Motor neuron (in vitro differentiated cells): Measurements from ENCODE around the gene CROCC2. TPM values are rescaled to one million over a fixed set of nuclear protein-coding genes. Genes with fewer than 3 reads are reported as not detected.

Experiments used
- ATAC-seq, 8 experiments: fragments of 200-7000 bp; cut with Tn5 transposase; replicated peaks in 6 of 8; 2 replicates each; pipeline ENCODE4 v1.8.0; 2021; ENCODE audit warnings: mild to moderate bottlenecking in 8 of 8, moderate library complexity in 8 of 8
- H3K27ac ChIP-seq, 2 donors: fragments of 250-450 bp; sonication (Bioruptor Pico); 2 replicates each; pipeline ENCODE4 v1.9.0; 2021; ENCODE audit warnings: antibody characterized with exemption in 2 of 2, mild to moderate bottlenecking in 2 of 2, moderate library complexity in 1 of 2
- H3K4me1 ChIP-seq, 2 donors: fragments of 250-450 bp; sonication (Bioruptor Pico); replicated peaks in 1 of 2; 2 replicates each; pipeline ENCODE4 v1.6.1; 2021; ENCODE audit warnings: antibody characterized with exemption in 2 of 2, mild to moderate bottlenecking in 2 of 2, moderate library complexity in 1 of 2
- H3K4me3 ChIP-seq, 5 donors: fragments of 250-450 bp; sonication (Bioruptor Pico); 2 replicates each; pipeline ENCODE4 v1.9.0; 2021; ENCODE audit warnings: antibody characterized with exemption in 5 of 5, mild to moderate bottlenecking in 5 of 5, moderate library complexity in 4 of 5
- WGBS, 10 experiments: fragments of 450-650 bp; shearing (Covaris generic); methylation state at CpG; one replicate each; pipeline ENCODE4 v1.0.0; 2022; 5-methylcytosine and 5-hydroxymethylcytosine counted together
- in situ Hi-C, 9 experiments: fragments of 400-800 bp; cut with MboI; loops; one replicate each; pipeline ENCODE4 v1.15.0; 2021; ENCODE audit warnings: low sequenced_read_pairs in 9 of 9, low pct_unique_long_range_greater_than_20kb in 2 of 9; ENCODE audit not compliant: unreplicated experiment in 9 of 9
- total RNA-seq, 8 experiments: library from RNA; unstranded; fragments of 300-600 nt; gene quantifications; 2 replicates each; pipeline versions ENCODE4 v1.2.3 to v1.2.4, GENCODE V29; 2022

Gene CROCC2
- total RNA-seq, 8 experiments from 2014 or later = 0.29 to 3.4 (median 0.64) TPM; not detected in 2

DNA sequence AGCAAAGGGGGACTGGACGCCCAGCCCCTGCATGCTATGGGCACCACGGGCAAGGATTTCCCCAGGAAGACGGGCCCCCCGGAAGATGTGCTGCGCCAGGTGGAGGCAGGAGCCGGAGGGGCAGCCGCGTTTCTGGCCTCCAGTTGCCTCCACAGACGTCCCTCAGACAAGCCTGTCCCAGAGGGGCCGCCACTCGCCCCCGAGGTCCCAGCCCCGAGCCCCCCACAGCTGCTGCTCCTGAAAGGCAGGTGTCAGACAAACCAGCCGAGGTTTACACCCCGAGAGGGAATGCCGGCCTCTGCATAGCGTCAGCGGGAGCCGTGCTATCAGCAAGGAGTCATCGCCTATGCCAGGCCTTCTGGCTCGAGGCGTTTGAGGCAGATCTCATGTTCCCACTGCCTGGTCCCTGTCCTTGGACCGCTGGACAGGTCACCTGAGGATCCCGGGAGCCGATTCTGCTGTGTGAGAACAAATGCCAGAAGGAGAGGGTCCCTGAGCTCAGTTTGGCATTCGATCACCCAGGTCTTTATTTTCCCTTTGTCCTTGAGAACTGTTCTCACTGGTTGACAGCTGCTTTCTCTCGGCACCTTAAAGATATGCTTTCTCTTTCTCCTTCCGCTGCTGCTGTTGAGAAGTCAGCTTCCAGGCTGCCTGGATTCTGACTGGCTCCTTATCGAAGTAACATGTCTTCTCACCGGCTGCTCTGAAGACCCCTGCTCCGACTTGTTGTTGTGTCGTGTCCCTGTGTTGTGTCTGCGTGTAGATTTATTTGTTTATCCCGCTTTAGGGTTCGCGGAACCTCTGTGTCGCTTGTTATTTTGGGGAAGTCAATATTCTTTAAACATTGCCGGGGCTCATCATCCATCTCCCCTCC, 20.6 kb downstream of the CROCC2 start:
- Histone ChIP-seq H3K4me1 (peaks cover 6 to 11% of the 10 kb centered on the region in 2 donors), H3K27ac (no peak overlapping the region), H3K4me3 (no peak overlapping the region)
- 49 to 100% (median 57%) methylated on average over 1 to 15 of the region's 38 CpGs; no CpG with 5 or more reads in 2 of the 10 experiments for WGBS, 10 experiments
- in situ Hi-C loops = no loop called here
- ATAC-seq = peak in 1 of 8 experiments; percentile 24

DNA sequence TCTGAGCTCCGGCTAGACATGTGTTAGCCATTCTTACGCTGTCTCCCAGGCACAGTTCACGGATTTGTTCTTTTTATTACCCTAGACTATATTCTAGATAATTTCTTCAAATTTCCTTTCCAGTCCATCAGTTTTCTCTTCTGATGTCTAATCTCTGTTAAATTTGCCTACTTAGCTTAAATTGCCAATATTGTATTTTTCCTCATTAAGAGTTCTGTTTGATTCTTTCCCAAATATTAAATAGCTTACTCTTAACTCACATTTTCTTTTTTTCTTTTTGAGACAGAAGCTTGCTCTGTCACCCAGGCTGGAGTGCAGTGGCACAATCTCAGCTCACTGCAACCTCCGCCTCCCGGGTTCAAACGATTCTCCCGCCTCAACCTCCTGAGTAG, 21.2 kb downstream of the CROCC2 start:
- Histone ChIP-seq H3K4me3 (no peak overlapping the region), H3K27ac (no peak overlapping the region), H3K4me1 (peaks cover 6 to 9% of the 10 kb centered on the region in 2 donors)
- in situ Hi-C loops = no loop called here
- no peak for ATAC-seq
- 47 to 90% (median 83%) methylated on average over 1 to 7 of the region's 7 CpGs; no CpG with 5 or more reads in 2 of the 10 experiments for WGBS, 10 experiments

DNA sequence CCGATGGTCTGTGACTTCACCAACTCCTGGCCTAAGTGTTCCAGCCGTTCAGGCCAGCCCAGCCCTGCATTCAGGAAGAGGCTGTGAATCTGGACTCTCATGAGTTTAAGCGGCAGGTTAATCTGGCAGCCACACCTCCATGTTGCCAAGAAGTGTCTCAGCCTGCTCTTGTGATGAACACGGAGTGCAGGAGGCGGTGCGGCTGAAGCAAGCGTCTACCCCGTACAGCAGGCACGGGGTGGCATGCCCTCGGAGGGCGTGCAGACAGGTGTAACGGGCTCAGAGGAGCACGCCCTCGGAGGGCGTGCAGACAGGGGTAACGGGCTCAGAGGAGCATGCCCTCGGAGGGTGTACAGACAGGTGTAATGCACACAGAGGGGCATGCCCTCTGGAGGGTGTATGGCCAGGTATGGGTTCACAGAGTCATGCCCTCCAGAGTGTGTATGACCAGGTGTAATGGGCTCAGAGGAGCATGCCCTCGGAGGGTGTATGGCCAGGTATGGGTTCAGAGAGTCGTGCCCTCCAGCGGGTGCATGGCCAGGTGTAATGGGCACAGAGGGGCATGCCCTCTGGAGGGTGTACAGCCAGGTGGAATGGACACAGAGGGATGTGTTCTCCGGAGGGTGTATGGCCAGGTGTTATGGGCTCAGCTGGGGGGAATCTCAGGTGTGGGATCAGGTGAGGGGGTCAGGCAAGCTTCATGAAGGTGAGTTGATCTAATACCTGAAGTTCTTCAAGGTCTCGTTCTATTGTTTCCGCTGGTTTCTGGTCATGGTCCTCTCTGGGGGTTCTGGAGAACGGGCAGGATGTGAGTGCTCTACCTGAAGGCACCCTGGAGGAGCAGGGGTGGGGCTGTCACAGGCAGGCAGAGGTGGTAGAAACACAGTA, 22.6 kb downstream of the CROCC2 start:
- peaks cover 0 to 3% of the 10 kb centered on the region in 2 donors for H3K4me1 ChIP-seq
- no peak for ATAC-seq
- no peak overlapping the region for H3K27ac ChIP-seq
- 72 to 100% (median 87%) methylated on average over 1 to 11 of the region's 24 CpGs; no CpG with 5 or more reads in 5 of the 10 experiments for WGBS, 10 experiments
- in situ Hi-C loops = no loop called here
- H3K4me3 ChIP-seq = no peak overlapping the region

DNA sequence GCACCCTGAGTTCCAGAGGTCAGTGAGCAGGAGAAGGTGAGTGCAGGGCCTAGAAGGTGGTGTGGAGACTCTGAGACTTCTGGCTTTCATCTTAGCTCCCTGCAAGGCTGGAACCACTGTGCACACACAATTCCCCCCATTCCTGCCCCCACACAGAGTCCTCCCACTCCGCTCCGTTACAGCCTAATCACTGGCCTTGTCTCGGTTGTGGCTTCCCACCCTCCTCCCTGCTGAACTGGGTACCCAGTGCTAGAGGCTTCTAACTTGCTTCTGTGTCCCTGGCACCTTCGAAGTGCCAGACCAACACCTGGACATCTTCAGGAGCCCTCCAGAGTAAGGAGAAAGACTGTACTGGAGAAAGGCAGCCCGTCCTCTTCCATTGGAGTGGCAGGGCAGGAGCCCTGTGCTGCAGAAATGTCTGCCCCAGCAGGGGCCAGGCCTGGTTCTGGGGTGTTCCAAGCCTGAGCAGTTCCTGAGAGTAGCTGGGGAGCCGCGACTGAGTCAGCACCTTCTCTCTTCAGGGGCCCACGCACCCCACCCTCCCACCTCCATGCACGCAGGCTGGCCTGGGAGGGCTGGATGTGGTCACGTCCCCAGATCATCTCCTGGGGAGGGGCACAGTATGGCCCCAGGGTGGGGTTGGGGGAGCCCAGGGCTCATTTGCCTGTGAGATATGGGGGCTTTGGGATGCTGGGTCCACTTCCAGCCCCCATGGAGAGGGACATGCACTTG, 23.4 kb downstream of the CROCC2 start:
- Histone ChIP-seq H3K4me1 (peaks cover 0 to 3% of the 10 kb centered on the region in 2 donors), H3K27ac (no peak overlapping the region), H3K4me3 (no peak overlapping the region)
- in situ Hi-C loops = no loop called here
- ATAC-seq = no peak
- WGBS, 10 experiments = 0 to 80% (median 60%) methylated on average over 1 to 4 of the region's 10 CpGs; no CpG with 5 or more reads in 4 of the 10 experiments

DNA sequence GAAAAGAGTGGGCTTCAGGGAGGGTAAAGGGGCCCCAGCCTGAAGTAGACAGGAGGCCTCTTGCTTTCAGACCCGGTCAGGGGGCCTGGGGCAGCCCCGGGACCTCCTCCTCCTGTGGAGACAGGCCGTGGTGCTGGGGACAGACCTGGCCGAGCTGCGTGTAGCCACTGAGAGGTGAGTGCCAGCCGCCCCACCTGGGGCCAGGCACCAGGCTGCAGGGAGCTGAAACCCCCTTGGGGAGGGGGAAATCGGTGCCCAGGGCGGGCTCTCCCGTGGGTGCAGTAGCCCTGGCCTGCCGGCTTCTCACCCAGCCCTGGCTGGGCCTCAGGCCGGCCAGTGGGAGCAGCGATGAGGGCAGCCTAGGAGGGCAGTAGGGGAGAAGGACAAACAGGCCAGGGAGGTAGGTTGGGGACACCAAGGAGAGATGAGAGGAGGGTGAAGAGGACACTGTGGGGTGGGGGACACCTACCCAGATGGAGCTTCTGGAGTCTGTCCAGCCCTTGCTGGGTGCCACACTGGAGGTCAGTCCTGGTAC, 24.0 kb downstream of the CROCC2 start:
- WGBS, 10 experiments = 60 to 80% (median 70%) methylated on average over 1 to 2 of the region's 12 CpGs; no CpG with 5 or more reads in 7 of the 10 experiments
- ATAC-seq = peak in 1 of 8 experiments; percentile 10
- Histone ChIP-seq H3K4me1 (peaks cover 0 to 3% of the 10 kb centered on the region in 2 donors), H3K4me3 (no peak overlapping the region), H3K27ac (no peak overlapping the region)
- in situ Hi-C loops = no loop called here

DNA sequence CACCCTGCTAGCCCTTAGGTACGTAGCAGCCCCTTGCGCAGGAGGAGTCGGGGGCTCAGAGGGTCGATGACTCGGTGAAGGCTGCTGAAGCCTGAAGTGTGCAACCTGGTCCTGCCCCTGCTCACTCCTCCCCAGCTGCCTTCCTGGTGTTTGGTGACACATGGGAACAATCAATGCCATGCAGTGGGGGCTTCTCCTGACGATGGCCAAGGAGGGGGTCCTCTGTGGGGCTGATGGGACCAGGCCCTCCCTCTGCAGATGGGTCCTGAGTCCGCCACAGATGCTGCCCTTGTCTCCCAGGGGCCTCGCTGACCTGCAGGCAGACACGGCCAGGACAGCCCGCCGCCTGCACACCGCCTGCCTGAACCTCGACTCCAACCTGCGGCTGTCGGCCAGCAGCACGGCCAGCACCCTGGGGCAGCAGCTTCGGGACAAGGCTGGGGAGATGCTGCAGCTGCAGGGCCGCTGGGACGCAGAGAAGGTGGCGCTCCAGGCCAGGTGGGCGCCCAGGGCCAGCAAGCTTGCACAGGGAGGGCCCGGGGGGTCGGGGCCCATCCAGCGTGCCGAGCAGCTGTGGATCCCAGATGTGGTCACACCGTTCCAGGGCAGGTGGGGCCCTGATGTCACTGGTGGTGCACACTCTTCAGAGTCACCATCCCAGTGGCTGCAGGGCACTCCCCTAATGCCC, 24.6 kb downstream of the CROCC2 start:
- H3K4me3 ChIP-seq = no peak overlapping the region
- WGBS, 10 experiments = 60 to 80% methylated on average over 2 to 3 of the region's 26 CpGs; no CpG with 5 or more reads in 8 of the 10 experiments
- peak in 2 of 8 experiments; percentile 9 to 17 for ATAC-seq
- in situ Hi-C loops = no loop called here
- H3K27ac ChIP-seq = no peak overlapping the region
- peaks cover 0 to 3% of the 10 kb centered on the region in 2 donors for H3K4me1 ChIP-seq

DNA sequence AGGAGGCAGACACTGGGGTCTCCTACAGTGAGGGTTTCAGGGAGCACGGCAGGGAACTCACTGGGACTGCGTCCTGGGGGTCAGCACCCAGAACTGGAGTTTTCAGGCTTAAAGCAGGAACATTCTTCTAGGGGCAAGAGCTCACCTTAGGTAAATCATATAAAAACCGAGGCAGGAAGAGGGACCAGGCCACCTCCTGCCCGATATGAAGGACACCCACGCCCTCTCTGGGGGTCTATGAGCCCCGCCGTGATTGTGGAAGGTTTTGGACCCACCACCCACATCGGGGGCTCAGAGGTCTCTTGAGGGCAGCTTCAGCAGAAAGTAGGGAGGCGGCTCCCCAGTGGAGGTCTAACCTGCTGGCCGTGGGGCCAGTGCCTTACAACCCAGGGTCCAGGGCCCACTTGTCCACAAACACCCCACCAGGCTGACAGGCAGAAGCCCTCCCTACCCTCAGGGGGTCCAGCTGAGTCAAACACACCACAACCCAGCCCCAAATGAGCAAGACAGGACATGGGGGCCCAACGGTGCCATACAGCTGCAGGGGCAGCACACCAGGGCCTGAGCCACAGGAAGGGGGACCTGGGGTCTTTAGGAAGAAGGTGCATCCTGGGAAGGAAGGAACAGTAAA, 25.3 kb downstream of the CROCC2 start:
- WGBS, 10 experiments = 0 to 73% (median 60%) methylated on average over 1 to 5 of the region's 11 CpGs; no CpG with 5 or more reads in 4 of the 10 experiments
- in situ Hi-C loops = no loop called here
- ATAC-seq = no peak
- no peak overlapping the region for H3K4me3 ChIP-seq
- peaks cover 0 to 3% of the 10 kb centered on the region in 2 donors for H3K4me1 ChIP-seq
- no peak overlapping the region for H3K27ac ChIP-seq

DNA sequence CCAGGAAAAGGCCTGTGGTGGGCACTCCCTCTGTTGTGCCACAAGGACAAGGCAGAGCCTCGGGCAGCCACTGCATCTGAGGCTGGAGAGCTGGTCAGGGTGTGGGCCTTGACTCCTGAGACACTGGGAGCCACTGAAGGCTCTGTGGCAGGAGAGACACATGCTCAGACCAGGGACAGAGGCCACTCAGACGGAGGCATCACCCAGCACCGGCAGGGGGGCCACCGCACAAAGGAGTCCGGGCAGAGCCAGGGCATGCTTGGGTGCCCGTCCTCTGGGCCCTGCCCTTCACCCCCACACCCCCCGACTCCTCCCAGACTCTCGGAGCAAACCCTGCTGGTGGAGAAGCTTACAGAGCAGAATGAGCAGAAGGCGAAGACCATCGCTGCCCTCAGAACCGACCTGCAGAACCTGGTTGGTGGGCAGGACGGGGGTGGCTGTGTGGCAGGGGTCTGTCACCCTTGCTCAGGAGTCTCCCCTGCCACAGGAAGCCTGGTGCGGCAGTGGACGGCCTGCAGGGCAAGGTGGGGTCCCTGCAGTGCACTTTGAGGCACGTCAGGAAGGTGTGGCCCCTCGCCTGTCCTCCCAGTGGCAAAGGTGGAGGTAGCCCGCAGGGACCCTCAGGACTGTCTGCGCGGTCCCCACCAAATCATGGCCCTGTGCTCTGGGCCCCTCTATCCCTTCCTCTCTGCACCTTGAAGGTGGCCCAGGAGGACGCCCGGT, 26.0 kb downstream of the CROCC2 start:
- in situ Hi-C loops = no loop called here
- no peak for ATAC-seq
- 60 to 83% methylated on average over 1 of the region's 21 CpGs; no CpG with 5 or more reads in 8 of the 10 experiments for WGBS, 10 experiments
- peaks cover 0 to 3% of the 10 kb centered on the region in 2 donors for H3K4me1 ChIP-seq
- H3K27ac ChIP-seq = no peak overlapping the region
- H3K4me3 ChIP-seq = no peak overlapping the region

DNA sequence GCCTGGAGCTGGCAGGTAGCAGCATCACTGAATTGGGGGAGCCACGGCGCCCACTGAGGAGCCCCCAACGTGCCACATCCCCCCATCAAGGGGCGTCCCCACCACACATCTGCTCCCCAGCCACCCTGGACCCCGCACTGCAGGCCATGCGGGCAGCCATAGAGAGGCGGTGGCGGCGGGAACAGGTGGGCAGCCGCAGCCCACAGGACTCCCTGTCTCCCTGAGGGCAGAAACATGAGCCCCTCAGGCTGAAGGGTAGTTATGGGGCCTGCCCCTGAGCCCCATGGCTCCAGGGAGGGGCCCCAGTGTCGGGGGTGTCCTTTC, 26.6 kb downstream of the CROCC2 start:
- ATAC-seq = no peak
- 100% methylated on average over 1 of the region's 11 CpGs; no CpG with 5 or more reads in 9 of the 10 experiments for WGBS, 10 experiments
- Histone ChIP-seq H3K4me3 (no peak overlapping the region), H3K4me1 (peaks cover 0 to 3% of the 10 kb centered on the region in 2 donors), H3K27ac (no peak overlapping the region)
- in situ Hi-C loops = no loop called here

DNA sequence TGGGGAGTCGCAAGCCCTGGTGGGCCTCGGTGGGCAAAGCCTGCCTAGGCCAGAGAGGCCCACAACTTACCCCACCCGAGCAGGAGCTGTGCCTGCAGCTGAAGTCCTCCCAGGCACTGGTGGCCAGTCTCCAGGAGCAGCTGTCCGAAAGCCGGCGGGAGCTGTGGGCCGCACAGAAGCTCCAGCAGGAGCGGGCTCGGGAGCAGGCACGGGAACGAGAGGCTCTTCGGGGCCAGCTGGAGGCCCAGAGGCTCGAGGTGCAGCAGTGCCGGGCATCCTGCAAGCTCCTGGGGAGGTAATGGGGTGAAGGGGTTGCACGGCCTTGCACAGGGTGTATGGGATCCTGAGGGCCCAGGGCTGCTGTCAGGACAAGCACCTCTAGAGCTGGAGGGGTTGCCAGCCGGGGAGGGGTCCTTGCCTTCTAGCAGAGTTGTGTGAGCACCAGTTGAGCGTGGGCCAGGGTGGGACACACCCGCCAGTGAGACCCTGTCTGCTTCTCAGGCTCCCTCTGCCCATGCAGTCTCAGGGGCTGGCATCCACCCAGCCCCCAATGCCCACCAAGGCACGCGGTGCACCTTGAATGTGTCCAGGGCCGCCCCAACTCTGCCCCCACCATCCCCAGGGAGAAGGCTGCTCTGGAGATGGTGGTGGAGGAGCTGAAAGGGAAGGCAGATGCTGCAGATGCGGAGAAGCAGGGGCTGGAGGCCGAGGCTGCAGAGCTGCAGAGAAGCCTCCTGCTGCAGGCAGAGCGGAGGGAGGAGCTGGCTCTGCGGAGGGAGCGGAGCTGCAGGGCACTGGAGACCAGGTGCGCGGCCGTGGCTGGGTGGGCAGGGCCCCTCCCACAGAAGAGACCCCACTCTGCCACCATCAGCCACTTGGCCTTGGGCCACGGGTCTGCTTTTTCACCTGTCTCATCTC, 27.2 kb downstream of the CROCC2 start:
- Histone ChIP-seq H3K27ac (no peak overlapping the region), H3K4me1 (peaks cover 0 to 3% of the 10 kb centered on the region in 2 donors), H3K4me3 (no peak overlapping the region)
- 76 to 80% (median 80%) methylated on average over 1 to 7 of the region's 30 CpGs; no CpG with 5 or more reads in 7 of the 10 experiments for WGBS, 10 experiments
- ATAC-seq = peak in 3 of 8 experiments; percentile 10 to 22 (median 21)
- in situ Hi-C loops = no loop called here
